Activated naive CD4-positive, alpha-beta T cell treated with Interleukin-2 at 50 U/mL for 16 hours (primary cell): ENCODE results near the gene OR52W1.
"Not testable (repeated sequence)": the region's sequence is repeated elsewhere in the genome, so short reads cannot be mapped to it uniquely, and the experiment has no call there.

Source experiments
- DNase-seq: peaks from one replicate; pipeline ENCODE4 v3.0.0-alpha.2; 2020

Gene OR52W1

GRCh38 chr11:6219359-6219758 lies 20.3 kb downstream of the OR52W1 start:
- DNase-seq = no peak

- no peak for DNase-seq
These were observed 24.8 kb downstream of the OR52W1 start for GRCh38 chr11:6223854-6224253.

- DNase-seq = no peak
These were observed 25.4 kb downstream of the OR52W1 start for GRCh38 chr11:6224421-6224820.

- no peak for DNase-seq
These were observed 26.0 kb downstream of the OR52W1 start for GRCh38 chr11:6225024-6225423.

GRCh38 chr11:6225896-6226295 lies 26.9 kb downstream of the OR52W1 start:
- DNase-seq = no peak

GRCh38 chr11:6228520-6228919 lies 29.5 kb downstream of the OR52W1 start:
- no peak for DNase-seq

- DNase-seq = no peak
These were observed 30.9 kb downstream of the OR52W1 start for GRCh38 chr11:6229911-6230310.

GRCh38 chr11:6232899-6233298 lies 33.9 kb downstream of the OR52W1 start:
- no peak for DNase-seq

- DNase-seq = no peak
These were observed 35.0 kb downstream of the OR52W1 start for GRCh38 chr11:6233984-6234386.

GRCh38 chr11:6234387-6235107 lies 35.5 kb downstream of the OR52W1 start, which contains the start of gene FHIP1B:
Gene FHIP1B, minus strand, starts transcription at chr11:6234636. Its CDS starts 10,120 bp downstream, at chr11:6224516.
- DNase-seq = peak; percentile 100

GRCh38 chr11:6237266-6237665 lies 38.2 kb downstream of the OR52W1 start:
- no peak for DNase-seq

GRCh38 chr11:6237761-6238302 lies 38.8 kb downstream of the OR52W1 start:
- no peak for DNase-seq

- no peak for DNase-seq
These were observed 39.9 kb downstream of the OR52W1 start, which contains the start of gene CNGA4 for GRCh38 chr11:6238902-6239301. Gene CNGA4, plus strand, starts transcription at chr11:6239089. Its CDS starts 118 bp downstream, at chr11:6239207.

- DNase-seq = no peak
These were observed 41.1 kb downstream of the OR52W1 start for GRCh38 chr11:6240139-6240538.

GRCh38 chr11:6240781-6241180 lies 41.8 kb downstream of the OR52W1 start:
- no peak for DNase-seq

GRCh38 chr11:6241316-6241715 lies 42.3 kb downstream of the OR52W1 start:
- no peak for DNase-seq

- no peak for DNase-seq
These were observed 46.5 kb downstream of the OR52W1 start for GRCh38 chr11:6245536-6245935.

- DNase-seq = no peak
These were observed 49.2 kb downstream of the OR52W1 start for GRCh38 chr11:6248248-6248647.

GRCh38 chr11:6248897-6249296 lies 49.9 kb downstream of the OR52W1 start:
- not testable (repeated sequence) for DNase-seq
